Duodenal mucosa (tissue), 2 donors: ENCODE measurements around the gene UPK1A.

Experiments used
- H3K27ac ChIP-seq: one replicate; pipeline ENCODE4 v1.7.0; 2013; ENCODE audit warnings: low read depth, low read length
- H3K27me3 ChIP-seq, 2 donors: one replicate each; pipeline ENCODE4 v1.7.0; 2013; ENCODE audit warnings: low read length in 2 of 2, control low read depth in 1 of 2; ENCODE audit not compliant: insufficient read depth in 2 of 2, control insufficient read depth in 1 of 2
- H3K36me3 ChIP-seq, 2 donors: one replicate each; pipeline ENCODE4 v1.7.0; 2013; ENCODE audit warnings: low read length in 2 of 2, control low read depth in 1 of 2; ENCODE audit not compliant: insufficient read depth in 2 of 2, control insufficient read depth in 1 of 2
- H3K4me1 ChIP-seq, 2 donors: one replicate each; pipeline ENCODE4 v1.7.0; 2013; ENCODE audit warnings: low read length in 2 of 2, control low read depth in 1 of 2; ENCODE audit not compliant: insufficient read depth in 2 of 2, control insufficient read depth in 1 of 2
- H3K4me3 ChIP-seq, 2 donors: one replicate each; pipeline ENCODE4 v1.7.0; 2013; ENCODE audit warnings: low read length in 2 of 2, low read depth in 1 of 2
- H3K9ac ChIP-seq, 2 donors: one replicate each; pipeline ENCODE4 v1.7.0; 2013; ENCODE audit warnings: low read length in 2 of 2, low read depth in 1 of 2
- H3K9me3 ChIP-seq, 2 donors: one replicate each; pipeline ENCODE4 v1.7.0; 2013; ENCODE audit warnings: low read length in 2 of 2, control low read depth in 1 of 2; ENCODE audit not compliant: control insufficient read depth in 1 of 2

The UPK1A gene

GRCh38 chr19:35661995-35662340 lies 4.3 kb upstream of the UPK1A start:
- H3K27me3 ChIP-seq, result no peaks in the 10 kb centered on the region
- H3K9ac ChIP-seq, result no peak overlapping the region
- H3K27ac ChIP-seq, result no peak overlapping the region
- H3K4me1 ChIP-seq, result no peaks in the 10 kb centered on the region
- H3K36me3 ChIP-seq, result peaks cover 14 to 17% of the 10 kb centered on the region in 2 donors
- no peaks in the 10 kb centered on the region for H3K9me3 ChIP-seq
- H3K4me3 ChIP-seq, result no peak overlapping the region

- Histone ChIP-seq H3K4me3 (no peak overlapping the region), H3K27ac (no peak overlapping the region), H3K4me1 (no peaks in the 10 kb centered on the region), H3K36me3 (no peaks in the 10 kb centered on the region), H3K9me3 (no peaks in the 10 kb centered on the region), H3K9ac (no peak overlapping the region), H3K27me3 (peaks cover 0 to 6% of the 10 kb centered on the region in 2 donors)
Measured at GRCh38 chr19:35663981-35664380, 2.3 kb upstream of the UPK1A start.

- H3K9me3 ChIP-seq, result no peaks in the 10 kb centered on the region
- H3K27ac ChIP-seq, result no peak overlapping the region
- no peak overlapping the region for H3K4me3 ChIP-seq
- peaks cover 7 to 8% of the 10 kb centered on the region in 2 donors for H3K4me1 ChIP-seq
- H3K36me3 ChIP-seq, result no peaks in the 10 kb centered on the region
- H3K27me3 ChIP-seq, result peaks cover 0 to 6% of the 10 kb centered on the region in 2 donors
- H3K9ac ChIP-seq, result no peak overlapping the region
Measured at GRCh38 chr19:35665157-35665556, 1.2 kb upstream of the UPK1A start.

GRCh38 chr19:35665604-35666003 lies 713 bp upstream of the UPK1A start:
- H3K4me3 ChIP-seq, result no peak overlapping the region
- no peak overlapping the region for H3K9ac ChIP-seq
- no peaks in the 10 kb centered on the region for H3K36me3 ChIP-seq
- peaks cover 7 to 8% of the 10 kb centered on the region in 2 donors for H3K4me1 ChIP-seq
- H3K27ac ChIP-seq, result no peak overlapping the region
- no peaks in the 10 kb centered on the region for H3K9me3 ChIP-seq
- H3K27me3 ChIP-seq, result peaks cover 0 to 6% of the 10 kb centered on the region in 2 donors

DNA sequence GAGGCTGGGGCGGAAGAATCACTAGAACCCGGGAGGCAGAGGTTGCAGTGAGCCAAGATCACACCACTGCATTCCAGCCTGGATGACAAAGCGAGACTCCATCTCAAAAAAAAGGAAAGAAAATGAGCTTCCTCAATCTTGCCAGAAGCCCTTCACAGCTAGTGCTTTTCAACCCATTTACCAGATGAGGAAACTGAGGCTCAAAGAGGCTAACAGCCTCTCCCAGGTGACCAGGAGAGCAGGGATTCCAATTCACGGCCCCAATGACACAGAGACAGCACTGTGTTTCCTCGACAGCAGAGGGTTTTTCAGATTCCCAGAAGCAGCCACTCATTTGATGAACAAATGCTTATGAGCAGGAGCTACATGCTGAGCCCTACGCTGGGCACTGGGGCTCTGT lies 3.2 kb downstream of the UPK1A start:
- Histone ChIP-seq H3K27ac (no peak overlapping the region), H3K4me1 (peaks cover 8 to 14% of the 10 kb centered on the region in 2 donors), H3K27me3 (peaks cover 15% of the 10 kb centered on the region in 2 donors), H3K36me3 (no peaks in the 10 kb centered on the region), H3K9me3 (no peaks in the 10 kb centered on the region), H3K9ac (peak overlapping the region in 1 of 2 donors; percentile 43), H3K4me3 (peak overlapping the region; percentile 3 to 36)

- no peak overlapping the region for H3K27ac ChIP-seq
- H3K4me3 ChIP-seq, result peak overlapping the region; percentile 3 to 36
- H3K9ac ChIP-seq, result peak overlapping the region in 1 of 2 donors; percentile 43
- H3K4me1 ChIP-seq, result peaks cover 8 to 14% of the 10 kb centered on the region in 2 donors
- H3K9me3 ChIP-seq, result no peaks in the 10 kb centered on the region
- H3K36me3 ChIP-seq, result no peaks in the 10 kb centered on the region
- H3K27me3 ChIP-seq, result peaks cover 15% of the 10 kb centered on the region in 2 donors
Measured at GRCh38 chr19:35669974-35670373, 3.7 kb downstream of the UPK1A start.

GRCh38 chr19:35670686-35671085 lies 4.4 kb downstream of the UPK1A start:
- Histone ChIP-seq H3K4me1 (peaks cover 8 to 14% of the 10 kb centered on the region in 2 donors), H3K9me3 (no peaks in the 10 kb centered on the region), H3K4me3 (no peak overlapping the region), H3K36me3 (no peaks in the 10 kb centered on the region), H3K9ac (no peak overlapping the region), H3K27me3 (peaks cover 15% of the 10 kb centered on the region in 2 donors), H3K27ac (no peak overlapping the region)

GRCh38 chr19:35671818-35672217 lies 5.5 kb downstream of the UPK1A start:
- H3K9me3 ChIP-seq, result no peaks in the 10 kb centered on the region

DNA sequence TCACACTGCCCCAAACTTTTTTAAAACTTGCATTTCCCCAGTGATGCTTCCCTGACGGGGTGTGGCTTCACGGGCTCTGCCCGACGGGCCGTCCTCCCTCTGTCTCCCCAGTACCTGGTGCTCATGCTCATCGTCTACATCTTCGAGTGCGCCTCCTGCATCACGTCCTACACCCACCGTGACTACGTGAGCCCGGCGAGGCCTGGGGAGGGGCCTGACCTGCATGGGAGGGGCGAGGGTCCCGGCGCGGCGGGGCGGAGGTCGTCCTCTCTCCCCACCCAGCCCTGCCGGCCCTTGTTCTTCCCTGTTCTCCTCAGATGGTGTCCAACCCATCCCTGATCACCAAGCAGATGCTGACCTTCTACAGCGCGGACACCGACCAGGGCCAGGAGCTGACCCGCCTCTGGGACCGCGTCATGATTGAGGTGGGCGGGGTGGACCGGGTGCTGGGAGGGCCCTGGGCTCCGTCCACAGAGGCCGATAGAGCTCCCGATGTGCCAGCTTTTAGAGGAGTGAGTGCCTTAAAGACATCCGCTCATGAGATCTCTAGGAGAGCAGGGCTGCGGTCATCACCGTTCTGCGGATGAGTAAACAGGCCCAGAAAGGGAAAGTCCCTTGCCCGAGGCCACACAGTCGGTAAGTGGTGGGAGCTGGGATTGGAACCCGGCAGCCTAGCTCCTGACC lies 6.9 kb downstream of the UPK1A start:
- Histone ChIP-seq H3K27ac (no peak overlapping the region), H3K4me1 (peaks cover 8 to 14% of the 10 kb centered on the region in 2 donors), H3K27me3 (peaks cover 12 to 15% of the 10 kb centered on the region in 2 donors), H3K36me3 (no peaks in the 10 kb centered on the region), H3K4me3 (peak overlapping the region; percentile 50 to 57), H3K9ac (no peak overlapping the region), H3K9me3 (no peaks in the 10 kb centered on the region)

More at GRCh38 chr19:35671818-35672217, 5.5 kb downstream of the UPK1A start:
- Histone ChIP-seq H3K9ac (no peak overlapping the region), H3K27me3 (peaks cover 15% of the 10 kb centered on the region in 2 donors), H3K27ac (no peak overlapping the region), H3K4me1 (peaks cover 8 to 14% of the 10 kb centered on the region in 2 donors), H3K36me3 (no peaks in the 10 kb centered on the region), H3K4me3 (no peak overlapping the region)

- H3K36me3 ChIP-seq, result no peaks in the 10 kb centered on the region
- H3K9ac ChIP-seq, result no peak overlapping the region
- H3K9me3 ChIP-seq, result no peaks in the 10 kb centered on the region
- H3K27ac ChIP-seq, result no peak overlapping the region
- H3K4me1 ChIP-seq, result peaks cover 0 to 7% of the 10 kb centered on the region in 2 donors
- H3K27me3 ChIP-seq, result peaks cover 9 to 15% of the 10 kb centered on the region in 2 donors
- no peak overlapping the region for H3K4me3 ChIP-seq
Measured at GRCh38 chr19:35675589-35676140, 9.3 kb downstream of the UPK1A start.
